ENCODE results near the gene SRC. TPM values are rescaled to one million over a fixed set of nuclear protein-coding genes. Genes with fewer than 3 reads are reported as not detected.

The SRC gene
- total RNA-seq, 4 donors from 2014 or later: 15.1 to 29.3 (median 19.7) TPM

DNA sequence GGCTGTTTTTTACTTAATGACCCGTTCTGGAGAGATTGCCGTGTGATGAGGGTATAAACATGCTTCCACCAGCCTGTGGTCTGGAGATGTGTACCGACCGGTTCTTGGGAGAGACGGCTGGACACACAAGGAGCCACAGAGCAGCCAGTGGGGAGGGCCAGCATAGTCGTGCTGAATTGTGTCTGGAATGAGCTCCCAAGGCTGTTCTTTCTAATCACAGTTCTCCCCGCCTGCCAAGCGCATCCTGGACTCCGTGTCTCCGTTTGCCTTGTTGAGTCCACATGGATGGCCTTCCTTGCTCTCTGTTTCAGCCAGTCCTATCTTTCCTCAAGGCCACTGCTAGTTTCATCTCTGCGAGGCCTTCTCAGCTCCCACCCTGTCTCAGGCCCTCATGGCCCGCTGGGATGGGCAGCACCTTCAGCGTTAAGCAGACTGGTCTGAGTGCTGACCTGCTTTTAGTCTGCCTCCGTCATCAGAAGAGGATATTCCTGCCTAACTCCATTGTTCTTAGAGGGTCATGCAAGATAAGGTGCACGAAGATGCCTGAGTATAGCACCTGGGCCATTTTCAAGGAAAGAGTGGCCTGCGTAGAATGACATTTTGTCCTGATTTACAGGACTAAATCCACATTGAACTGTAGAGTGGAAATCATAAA is 35.9 kb upstream of the SRC start:
- TF ChIP-seq CTCF (IDR thresholded peaks at IDR 0.05): no peak
- DNase-seq (ENCODE audit: low spot score) (no peak), ATAC-seq (ENCODE audit: low FRiP score) (no peak)

DNA sequence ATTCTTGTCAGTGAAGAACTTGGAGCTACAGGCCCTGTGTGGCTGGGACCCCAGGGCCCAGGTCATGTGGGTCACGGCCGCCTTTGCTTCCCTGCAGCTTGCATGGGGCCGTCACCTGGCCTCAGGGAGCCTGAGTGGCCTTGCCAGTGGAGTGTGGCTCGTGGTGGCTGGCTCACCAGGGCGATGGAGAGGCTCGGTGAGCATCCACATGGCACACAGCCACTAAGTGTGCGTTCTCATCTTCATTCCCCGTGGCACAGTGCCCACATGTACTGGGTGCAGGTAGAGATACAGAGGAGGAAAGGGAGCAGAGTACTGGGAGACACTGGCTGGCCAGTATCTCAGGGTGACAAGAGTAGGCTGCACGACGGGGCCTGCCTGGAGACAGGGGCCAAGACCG is 35.0 kb upstream of the SRC start:
- ATAC-seq (ENCODE audit: low FRiP score) (no peak), DNase-seq (ENCODE audit: low spot score) (no peak)
- TF ChIP-seq CTCF (IDR thresholded peaks at IDR 0.05): no peak

GRCh38 chr20:37311710-37312355 is 34.1 kb upstream of the SRC start:
- no peak for DNase-seq (ENCODE audit: low spot score)
- TF ChIP-seq CTCF (IDR thresholded peaks at IDR 0.05): no peak
- peak; percentile 13 for ATAC-seq (ENCODE audit: low FRiP score)

DNA sequence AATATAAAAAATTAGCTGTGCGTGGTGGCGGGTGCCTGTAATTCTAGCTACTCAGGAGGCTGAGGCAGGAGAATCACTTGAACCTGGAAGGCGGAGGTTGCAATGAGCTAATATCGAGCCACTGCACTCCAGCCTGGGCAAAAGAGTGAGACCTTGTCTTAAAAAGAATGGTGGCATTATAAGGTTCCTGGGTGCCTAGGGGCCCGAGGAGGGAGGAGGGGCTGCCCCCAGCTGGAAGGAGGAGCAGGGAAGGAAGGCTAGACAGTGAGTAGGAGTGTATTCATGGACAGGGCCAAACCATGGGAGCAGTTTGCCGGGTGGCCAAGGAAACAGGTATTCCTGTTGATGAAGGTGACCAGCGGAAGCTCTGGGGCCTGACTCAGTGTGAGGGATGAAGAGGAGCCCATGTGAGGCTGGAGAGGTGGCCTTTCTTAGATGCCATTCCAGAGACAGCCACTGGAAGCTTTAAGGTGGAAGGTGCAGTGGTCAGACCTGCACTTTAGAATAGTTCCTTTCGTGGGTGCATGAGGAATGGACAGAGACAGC is 32.3 kb upstream of the SRC start:
- TF ChIP-seq CTCF (IDR thresholded peaks at IDR 0.05): no peak
- no peak for DNase-seq (ENCODE audit: low spot score)
- ATAC-seq (ENCODE audit: low FRiP score): no peak

DNA sequence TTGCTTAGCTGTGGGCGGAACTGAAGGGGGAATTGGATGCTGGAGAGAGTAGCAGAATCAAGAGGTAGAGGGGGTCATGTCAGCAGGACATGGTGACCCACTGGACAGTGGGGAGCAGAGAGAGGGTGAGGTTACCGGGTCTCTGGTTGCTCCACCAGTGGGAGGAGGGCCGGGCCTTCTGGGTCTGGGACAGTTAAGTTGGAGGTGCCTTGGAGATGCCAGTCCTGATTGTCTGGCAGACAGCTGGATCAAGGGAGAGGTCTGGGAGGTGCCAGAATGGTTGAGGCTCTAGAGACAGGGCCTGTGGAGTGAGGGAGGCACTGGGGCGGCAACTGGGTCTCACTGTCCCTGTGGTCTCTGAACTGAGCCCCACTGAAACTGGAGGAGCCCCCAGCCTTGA is 31.8 kb upstream of the SRC start:
- DNase-seq (ENCODE audit: low spot score) (no peak), ATAC-seq (ENCODE audit: low FRiP score) (no peak)
- TF ChIP-seq CTCF (IDR thresholded peaks at IDR 0.05): no peak

- no peak for DNase-seq (ENCODE audit: low spot score)
Measured at GRCh38 chr20:37314617-37315016, 31.3 kb upstream of the SRC start.

More at GRCh38 chr20:37314617-37315016, 31.3 kb upstream of the SRC start:
- no peak for TF ChIP-seq CTCF (IDR thresholded peaks at IDR 0.05)
- peak; percentile 60 for ATAC-seq (ENCODE audit: low FRiP score)
